ENCODE measurements around the gene ZDHHC14. TPM values are rescaled to one million over a fixed set of nuclear protein-coding genes. Genes with fewer than 3 reads are reported as not detected.

Gene ZDHHC14
- total RNA-seq, 1 experiment from 2014 or later: 1.7 TPM

DNA sequence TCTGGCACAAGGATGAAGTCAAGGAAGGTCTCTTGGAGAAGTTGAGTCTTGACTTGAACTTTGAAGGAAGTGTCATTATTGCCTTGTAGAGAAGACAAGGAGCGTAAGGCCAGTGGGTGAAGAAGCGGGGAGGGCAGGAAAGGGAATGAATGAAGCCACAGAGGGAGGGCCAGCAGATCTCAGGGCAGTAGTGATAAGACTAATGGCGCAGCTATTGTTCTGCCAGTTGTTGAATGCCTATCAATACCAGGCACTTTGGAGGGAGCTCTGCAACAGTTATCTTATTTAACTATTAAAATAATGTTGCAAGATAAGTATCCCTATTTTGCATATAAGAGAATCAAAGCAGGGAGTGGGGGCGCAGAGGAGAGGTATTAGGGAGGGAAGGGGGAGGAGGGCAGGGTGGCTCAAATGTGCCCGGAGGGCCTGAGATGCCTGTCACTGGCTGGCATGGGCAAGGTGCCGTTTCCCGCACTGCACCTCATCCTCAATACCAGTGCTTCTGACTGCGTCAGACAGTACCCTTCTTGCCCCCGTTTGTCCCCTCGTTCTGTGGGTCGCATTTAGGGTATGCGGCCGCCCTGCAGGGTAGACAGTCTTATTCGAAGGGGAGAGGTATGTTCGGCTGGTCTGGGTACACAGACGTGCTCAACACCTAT, 109.8 kb downstream of the ZDHHC14 start:
- Histone ChIP-seq H3K4me1 (ENCODE audit: insufficient read depth, low read length) (peaks cover 5% of the 10 kb centered on the region), H3K9ac (ENCODE audit: extremely low read depth, insufficient read length, low read length) (no peak overlapping the region), H4K8ac (replicated peaks; ENCODE audit: insufficient read length, low read depth, low read length) (no peak overlapping the region), H4K91ac (ENCODE audit: insufficient read length, low read depth, low read length) (no peak overlapping the region), H2BK12ac (ENCODE audit: insufficient read length, low read depth, low read length) (no peak overlapping the region), H3K9me3 (ENCODE audit: control insufficient read depth, low read depth, low read length) (no peaks in the 10 kb centered on the region), H3K23me2 (ENCODE audit: insufficient read length, low read depth, low read length, poor library complexity, severe bottlenecking) (no peaks in the 10 kb centered on the region), H2BK15ac (ENCODE audit: low read depth, low read length) (no peak overlapping the region), H3K27ac (ENCODE audit: insufficient read length, low read depth, low read length) (no peak overlapping the region), H3K27me3 (ENCODE audit: insufficient read depth, low read length) (no peaks in the 10 kb centered on the region), H2BK5ac (ENCODE audit: insufficient read length, low read length) (no peak overlapping the region), H2BK120ac (ENCODE audit: low read depth, low read length, poor library complexity, severe bottlenecking) (no peak overlapping the region), H3K56ac (ENCODE audit: insufficient read length, low read depth, low read length) (no peak overlapping the region), H3K18ac (ENCODE audit: insufficient read length, low read depth, low read length) (no peak overlapping the region), H2AK5ac (ENCODE audit: insufficient read length, low read length) (no peak overlapping the region), H2BK20ac (ENCODE audit: low read depth, low read length, poor library complexity, severe bottlenecking) (no peak overlapping the region), H4K5ac (ENCODE audit: insufficient read length, low read depth, low read length) (no peak overlapping the region), H3K4me2 (ENCODE audit: insufficient read depth, insufficient read length, low read length) (no peak overlapping the region), H3T11ph (ENCODE audit: low read length) (no peak overlapping the region), H3K14ac (ENCODE audit: insufficient read depth, low read length) (no peak overlapping the region; the same call in 1 of the 2 replicates), H3K79me1 (ENCODE audit: insufficient read depth, low read depth, low read length, poor library complexity, severe bottlenecking) (no peaks in the 10 kb centered on the region), H3K23ac (ENCODE audit: insufficient read length, low read depth, low read length) (no peak overlapping the region), H4K20me1 (ENCODE audit: control insufficient read depth, insufficient read depth, insufficient read length) (no peaks in the 10 kb centered on the region), H3K4ac (ENCODE audit: low read depth, low read length) (no peak overlapping the region), H3K79me2 (ENCODE audit: insufficient read depth, low read length) (no peaks in the 10 kb centered on the region), H2AFZ (ENCODE audit: low read length) (no peak overlapping the region)
- Mint-ChIP-seq H3K27me3 (ENCODE audit: low read depth) (no peaks in the 10 kb centered on the region; the same call in 1 of the 2 replicates), H3K9me3 (no peaks in the 10 kb centered on the region), H3K4me3 (no peak overlapping the region), H3K27ac (no peak overlapping the region), H3K36me3 (ENCODE audit: insufficient read depth in 1 of 3, low read depth in 3 of 3) (no peaks in the 10 kb centered on the region; a peak in 1 of 7 replicates), H3K4me1 (peaks cover 23 to 30% of the 10 kb centered on the region in 2 experiments)
- no peak for DNase-seq
- TF ChIP-seq, protein P1, sequence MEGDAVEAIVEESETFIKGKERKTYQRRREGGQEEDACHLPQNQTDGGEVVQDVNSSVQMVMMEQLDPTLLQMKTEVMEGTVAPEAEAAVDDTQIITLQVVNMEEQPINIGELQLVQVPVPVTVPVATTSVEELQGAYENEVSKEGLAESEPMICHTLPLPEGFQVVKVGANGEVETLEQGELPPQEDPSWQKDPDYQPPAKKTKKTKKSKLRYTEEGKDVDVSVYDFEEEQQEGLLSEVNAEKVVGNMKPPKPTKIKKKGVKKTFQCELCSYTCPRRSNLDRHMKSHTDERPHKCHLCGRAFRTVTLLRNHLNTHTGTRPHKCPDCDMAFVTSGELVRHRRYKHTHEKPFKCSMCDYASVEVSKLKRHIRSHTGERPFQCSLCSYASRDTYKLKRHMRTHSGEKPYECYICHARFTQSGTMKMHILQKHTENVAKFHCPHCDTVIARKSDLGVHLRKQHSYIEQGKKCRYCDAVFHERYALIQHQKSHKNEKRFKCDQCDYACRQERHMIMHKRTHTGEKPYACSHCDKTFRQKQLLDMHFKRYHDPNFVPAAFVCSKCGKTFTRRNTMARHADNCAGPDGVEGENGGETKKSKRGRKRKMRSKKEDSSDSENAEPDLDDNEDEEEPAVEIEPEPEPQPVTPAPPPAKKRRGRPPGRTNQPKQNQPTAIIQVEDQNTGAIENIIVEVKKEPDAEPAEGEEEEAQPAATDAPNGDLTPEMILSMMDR (conservative IDR thresholded peaks at IDR 0.05): no peak
- no CpG with 5 or more reads among the region's 16 CpGs for WGBS (ENCODE audit: extremely low coverage, insufficient read length, low lambda C conversion rate)

Data from H9 (cell line).